Measurements from ENCODE around the gene PHKA2.

The PHKA2 gene

GRCh38 chrX:18872621-18873020 is 111.3 kb downstream of the PHKA2 start:
- Histone ChIP-seq H3K27me3 (replicated peaks; ENCODE audit: control insufficient read depth, insufficient read depth, low read length) (no peaks in the 10 kb centered on the region), H3K36me3 (ENCODE audit: control insufficient read depth, insufficient read depth, low read length) (no peaks in the 10 kb centered on the region), H3K4me3 (replicated peaks; ENCODE audit: low read depth, low read length) (no peak overlapping the region)
- DNase-seq (ENCODE audit: extremely low read depth, insufficient read length) = no peak
- no peak for TF ChIP-seq CTCF (IDR thresholded peaks at IDR 0.05; ENCODE audit: insufficient read depth, low read length, poor library complexity, severe bottlenecking)

GRCh38 chrX:18871970-18872369 is 111.9 kb downstream of the PHKA2 start:
- TF ChIP-seq CTCF (IDR thresholded peaks at IDR 0.05; ENCODE audit: insufficient read depth, low read length, poor library complexity, severe bottlenecking) = no peak
- no peak overlapping the region for H3K4me3 ChIP-seq (replicated peaks; ENCODE audit: low read depth, low read length)
- H3K36me3 ChIP-seq (ENCODE audit: control insufficient read depth, insufficient read depth, low read length) = no peaks in the 10 kb centered on the region
- DNase-seq (ENCODE audit: extremely low read depth, insufficient read length) = no peak
- H3K27me3 ChIP-seq (replicated peaks; ENCODE audit: control insufficient read depth, insufficient read depth, low read length) = no peaks in the 10 kb centered on the region

- H3K27me3 ChIP-seq (replicated peaks; ENCODE audit: control insufficient read depth, insufficient read depth, low read length) = no peaks in the 10 kb centered on the region
- no peaks in the 10 kb centered on the region for H3K36me3 ChIP-seq (ENCODE audit: control insufficient read depth, insufficient read depth, low read length)
- H3K4me3 ChIP-seq (replicated peaks; ENCODE audit: low read depth, low read length) = no peak overlapping the region
- DNase-seq (ENCODE audit: extremely low read depth, insufficient read length) = no peak
- no peak for TF ChIP-seq CTCF (IDR thresholded peaks at IDR 0.05; ENCODE audit: insufficient read depth, low read length, poor library complexity, severe bottlenecking)
These were observed 112.6 kb downstream of the PHKA2 start for GRCh38 chrX:18871161-18871890.

GRCh38 chrX:18864390-18864920 is 119.5 kb downstream of the PHKA2 start:
- Histone ChIP-seq H3K4me3 (replicated peaks; ENCODE audit: low read depth, low read length) (no peak overlapping the region), H3K27me3 (replicated peaks; ENCODE audit: control insufficient read depth, insufficient read depth, low read length) (no peaks in the 10 kb centered on the region), H3K36me3 (ENCODE audit: control insufficient read depth, insufficient read depth, low read length) (no peaks in the 10 kb centered on the region)
- TF ChIP-seq CTCF (IDR thresholded peaks at IDR 0.05; ENCODE audit: insufficient read depth, low read length, poor library complexity, severe bottlenecking) = no peak
- DNase-seq (ENCODE audit: extremely low read depth, insufficient read length) = no peak

- no peaks in the 10 kb centered on the region for H3K36me3 ChIP-seq (ENCODE audit: control insufficient read depth, insufficient read depth, low read length)
- H3K27me3 ChIP-seq (replicated peaks; ENCODE audit: control insufficient read depth, insufficient read depth, low read length) = no peaks in the 10 kb centered on the region
- no peak overlapping the region for H3K4me3 ChIP-seq (replicated peaks; ENCODE audit: low read depth, low read length)
- TF ChIP-seq CTCF (IDR thresholded peaks at IDR 0.05; ENCODE audit: insufficient read depth, low read length, poor library complexity, severe bottlenecking) = no peak
- no peak for DNase-seq (ENCODE audit: extremely low read depth, insufficient read length)
These were observed 122.4 kb downstream of the PHKA2 start for GRCh38 chrX:18861511-18861910.

All from GM06990 (cell line).